NT2/D1 (cell line): ENCODE data around the gene CRNKL1.

ENCODE experiments used
- DNase-seq: peaks from one replicate; pipeline ENCODE4 v3.0.0-alpha.2; 2011; ENCODE audit warnings: low read depth, low spot score
- H3K27me3 ChIP-seq: 2 replicates; pipeline ENCODE4 v1.6.0; 2011; ENCODE audit warnings: mild to moderate bottlenecking; ENCODE audit not compliant: insufficient read length, insufficient read depth
- H3K36me3 ChIP-seq: 2 replicates; pipeline ENCODE4 v1.6.1; 2011; ENCODE audit warnings: mild to moderate bottlenecking, low read length, mixed read lengths; ENCODE audit not compliant: insufficient read depth, insufficient read length
- H3K4me1 ChIP-seq: 2 replicates; pipeline ENCODE4 v1.5.1; 2011; ENCODE audit not compliant: insufficient read depth, insufficient read length
- H3K4me3 ChIP-seq: 2 replicates; pipeline ENCODE4 v1.5.1; 2011; ENCODE audit warnings: low read depth; ENCODE audit not compliant: insufficient read length
- H3K9ac ChIP-seq: 2 replicates; pipeline ENCODE4 v1.6.0; 2011; ENCODE audit warnings: low read depth; ENCODE audit not compliant: insufficient read length
- H3K9me3 ChIP-seq: 2 replicates; pipeline ENCODE4 v1.5.1; 2011; ENCODE audit warnings: mild to moderate bottlenecking, low read length; ENCODE audit not compliant: insufficient read depth
- SUZ12 ChIP-seq: IDR thresholded peaks from 2 replicates; pipeline ENCODE4 v1.6.1; 2011; ENCODE audit not compliant: insufficient read length, insufficient read depth; ENCODE audit errors: extremely low read depth
- YY1 ChIP-seq: IDR thresholded peaks from 2 replicates; pipeline ENCODE4 v1.6.1; 2011; ENCODE audit not compliant: insufficient read length, insufficient read depth
- ZNF274 ChIP-seq: IDR thresholded peaks from 2 replicates; pipeline ENCODE4 v1.6.1; 2011; ENCODE audit warnings: mild to moderate bottlenecking, low read depth, low read length

The CRNKL1 gene

GRCh38 chr20:20018366-20018765 is 33.9 kb downstream of the CRNKL1 start:
- H3K4me1 ChIP-seq, result peaks cover 2% of the 10 kb centered on the region
- TF ChIP-seq ZNF274 (no peak), YY1 (no peak), SUZ12 (no peak)
- H3K36me3 ChIP-seq, result peaks cover 45% of the 10 kb centered on the region
- no peaks in the 10 kb centered on the region for H3K27me3 ChIP-seq
- DNase-seq, result no peak
- peak overlapping the region; percentile 82 for H3K4me3 ChIP-seq
- no peaks in the 10 kb centered on the region for H3K9me3 ChIP-seq
- H3K9ac ChIP-seq, result no peak overlapping the region

DNA sequence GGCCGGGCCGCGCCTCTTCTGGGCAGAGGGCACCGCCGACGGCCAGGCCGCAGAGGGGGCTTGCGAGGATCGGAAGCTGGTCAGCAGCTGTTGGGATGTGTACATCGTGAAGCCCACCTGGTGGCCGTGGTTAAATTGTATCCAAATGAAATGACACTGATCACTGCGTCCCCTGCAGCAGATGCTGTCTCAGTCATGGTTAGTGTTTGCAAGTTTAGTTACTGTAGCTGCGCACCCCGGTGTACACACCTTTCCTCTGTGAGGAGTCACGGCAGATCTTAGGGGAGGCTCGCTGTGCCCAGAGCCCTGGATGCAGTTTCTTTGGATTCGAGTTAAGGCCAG is 34.5 kb downstream of the CRNKL1 start:
- TF ChIP-seq YY1, result no peak
- TF ChIP-seq ZNF274, result no peak
- TF ChIP-seq SUZ12, result no peak
- no peak for DNase-seq
- Histone ChIP-seq H3K9me3 (no peaks in the 10 kb centered on the region), H3K4me1 (peaks cover 2% of the 10 kb centered on the region), H3K36me3 (peaks cover 40% of the 10 kb centered on the region), H3K9ac (peak overlapping the region; percentile 82), H3K4me3 (peak overlapping the region; percentile 82), H3K27me3 (no peaks in the 10 kb centered on the region)

- TF ChIP-seq ZNF274 (no peak), SUZ12 (no peak), YY1 (no peak)
- Histone ChIP-seq H3K9me3 (no peaks in the 10 kb centered on the region), H3K4me3 (peak within 1 kb of the TSS; percentile 82), H3K4me1 (peaks cover 2% of the 10 kb centered on the region), H3K9ac (peak within 1 kb of the TSS; percentile 82), H3K36me3 (peaks cover 35% of the 10 kb centered on the region), H3K27me3 (no peaks in the 10 kb centered on the region)
- DNase-seq, result peak; percentile 85
Measured at GRCh38 chr20:20017001-20017843, 35.0 kb downstream of the CRNKL1 start, which contains the start of gene NAA20. Gene NAA20 (plus strand): TSS chr20:20017362. CDS start chr20:20017397, 35 bp downstream.

DNA sequence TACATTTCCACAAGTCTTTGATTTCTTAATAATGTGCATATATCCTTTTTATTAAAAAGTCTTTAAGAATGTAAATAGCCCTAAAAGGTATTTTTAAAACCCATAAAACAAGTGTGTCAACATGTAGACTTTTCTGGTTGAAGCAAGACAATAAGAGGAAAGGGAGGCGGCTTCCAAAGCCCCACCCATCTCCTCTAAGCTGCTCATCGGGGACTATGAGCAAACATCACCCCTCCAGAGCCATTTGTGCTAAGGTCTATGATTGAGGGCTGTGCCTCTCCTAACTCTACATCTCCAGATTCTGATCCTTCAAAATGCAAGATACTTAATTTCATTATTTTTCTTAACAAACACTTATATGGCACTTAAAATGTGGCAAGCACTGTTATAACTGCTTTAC is 37.6 kb downstream of the CRNKL1 start:
- peaks cover 14% of the 10 kb centered on the region for H3K36me3 ChIP-seq

DNA sequence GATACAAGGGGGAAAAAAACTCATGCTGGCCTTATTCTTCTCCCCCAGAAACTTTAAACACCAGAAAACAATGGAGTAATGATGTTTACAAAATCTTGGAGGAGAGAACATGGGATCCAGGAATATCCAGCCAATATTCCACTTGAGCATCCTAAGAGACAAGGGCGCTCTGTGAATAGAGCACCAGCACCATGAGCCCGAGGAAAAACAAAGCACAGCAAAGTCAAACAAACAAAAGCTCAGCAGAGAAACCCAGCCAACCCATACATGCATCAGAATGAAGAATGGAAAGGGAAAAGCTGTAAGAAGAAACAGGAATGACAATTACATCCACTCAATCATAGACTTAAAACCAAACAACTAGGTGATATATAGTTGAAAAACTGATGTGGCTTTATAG is 39.7 kb downstream of the CRNKL1 start:
- TF ChIP-seq ZNF274 (no peak), YY1 (no peak), SUZ12 (no peak)
- H3K9me3 ChIP-seq, result no peaks in the 10 kb centered on the region
- no peaks in the 10 kb centered on the region for H3K27me3 ChIP-seq
- no peaks in the 10 kb centered on the region for H3K36me3 ChIP-seq
- H3K9ac ChIP-seq, result no peak overlapping the region
- DNase-seq, result no peak
- no peak overlapping the region for H3K4me3 ChIP-seq
- peaks cover 4% of the 10 kb centered on the region for H3K4me1 ChIP-seq

More for the DNA sequence above, 37.6 kb downstream of the CRNKL1 start:
- no peak overlapping the region for H3K9ac ChIP-seq
- H3K9me3 ChIP-seq, result no peaks in the 10 kb centered on the region
- H3K4me3 ChIP-seq, result no peak overlapping the region
- peaks cover 5% of the 10 kb centered on the region for H3K4me1 ChIP-seq
- no peaks in the 10 kb centered on the region for H3K27me3 ChIP-seq
- no peak for TF ChIP-seq YY1
- no peak for TF ChIP-seq ZNF274
- TF ChIP-seq SUZ12, result no peak
- no peak for DNase-seq

DNA sequence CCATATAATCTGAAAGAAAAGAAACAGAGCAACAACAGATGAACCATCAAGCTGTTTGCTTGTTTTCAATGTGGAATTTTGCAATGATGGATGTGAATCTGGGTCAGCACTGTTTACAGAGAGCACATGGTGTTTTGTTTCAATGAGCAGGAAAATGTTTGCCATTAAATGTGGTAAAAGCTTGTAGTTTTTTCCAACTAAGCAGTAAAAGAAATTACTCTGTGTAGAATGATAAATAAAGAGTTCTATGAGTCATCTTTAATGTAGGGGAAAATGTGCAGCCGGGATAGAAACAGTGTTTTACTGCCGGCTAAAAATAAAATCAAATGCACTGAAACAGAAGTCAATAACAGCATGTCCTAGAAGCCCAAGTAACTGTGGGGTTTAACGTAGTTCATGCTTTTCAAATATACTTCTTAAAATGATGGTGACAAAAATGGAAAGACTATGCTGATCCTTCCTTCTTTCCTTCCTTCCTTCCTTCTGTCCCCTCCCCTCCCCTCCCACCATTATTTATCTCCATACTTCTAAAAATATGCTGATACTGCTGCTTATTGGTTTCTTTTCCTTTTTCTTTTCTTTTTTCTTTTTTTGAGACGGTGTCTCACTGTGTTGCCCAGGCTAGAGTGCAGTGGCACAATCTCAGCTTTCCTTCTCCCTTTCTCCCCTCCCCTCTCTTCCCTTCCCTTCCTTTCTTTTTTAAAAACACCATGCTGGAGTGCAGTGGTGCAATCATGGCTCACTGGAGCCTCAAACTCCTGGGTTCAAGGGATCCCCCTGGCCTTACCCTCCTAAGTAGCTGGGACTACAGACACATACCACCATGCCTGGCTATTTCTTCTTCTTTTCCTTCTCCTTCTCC is 41.4 kb downstream of the CRNKL1 start:
- no peak for TF ChIP-seq ZNF274
- no peak for TF ChIP-seq YY1
- no peak for TF ChIP-seq SUZ12
- DNase-seq, result no peak

GRCh38 chr20:20009784-20010253 is 42.4 kb downstream of the CRNKL1 start:
- H3K9ac ChIP-seq, result no peak overlapping the region
- TF ChIP-seq SUZ12, result no peak
- no peak for TF ChIP-seq YY1
- TF ChIP-seq ZNF274, result no peak
- no peaks in the 10 kb centered on the region for H3K27me3 ChIP-seq
- no peaks in the 10 kb centered on the region for H3K9me3 ChIP-seq
- DNase-seq, result no peak
- H3K4me1 ChIP-seq, result peaks cover 4% of the 10 kb centered on the region
- no peak overlapping the region for H3K4me3 ChIP-seq
- H3K36me3 ChIP-seq, result no peaks in the 10 kb centered on the region

More for the DNA sequence above, 41.4 kb downstream of the CRNKL1 start:
- Histone ChIP-seq H3K36me3 (no peaks in the 10 kb centered on the region), H3K27me3 (no peaks in the 10 kb centered on the region), H3K9me3 (no peaks in the 10 kb centered on the region), H3K9ac (no peak overlapping the region), H3K4me1 (peaks cover 4% of the 10 kb centered on the region), H3K4me3 (no peak overlapping the region)
